Mesenchymal stem cell (in vitro differentiated cells and primary cell): ENCODE measurements around the gene IFNA5.

Experiments used
- DNase-seq: peaks from one replicate; pipeline ENCODE4 v3.0.0-alpha.2; 2013
- H2AFZ ChIP-seq: one replicate; pipeline ENCODE4 v1.6.1; 2013; ENCODE audit warnings: low read depth, mild to moderate bottlenecking, control low read depth, inconsistent platforms, low read length, moderate library complexity
- H2AK5ac ChIP-seq: 2 replicates; pipeline ENCODE4 v1.6.1; 2013; ENCODE audit warnings: low read length, moderate library complexity, mild to moderate bottlenecking, inconsistent platforms; ENCODE audit not compliant: severe bottlenecking
- H2BK120ac ChIP-seq: one replicate; pipeline ENCODE4 v1.6.1; 2013; ENCODE audit warnings: low read depth, mild to moderate bottlenecking, inconsistent platforms, low read length, moderate library complexity
- H2BK12ac ChIP-seq, 2 experiments: one replicate each; pipeline ENCODE4 v1.6.1; 2013; ENCODE audit warnings: inconsistent platforms in 2 of 2, low read length in 2 of 2, mild to moderate bottlenecking in 2 of 2, moderate library complexity in 2 of 2, control low read depth in 1 of 2
- H2BK15ac ChIP-seq: one replicate; pipeline ENCODE4 v1.6.1; 2013; ENCODE audit warnings: mild to moderate bottlenecking, low read depth, inconsistent platforms; ENCODE audit not compliant: poor library complexity, severe bottlenecking
- H2BK5ac ChIP-seq: 2 replicates; pipeline ENCODE4 v1.6.1; 2013; ENCODE audit warnings: low read depth, mild to moderate bottlenecking, low read length, control low read depth, inconsistent platforms; ENCODE audit not compliant: poor library complexity, severe bottlenecking
- H3K14ac ChIP-seq, 2 experiments: one replicate each; pipeline ENCODE4 v1.6.1; 2013; ENCODE audit warnings: inconsistent platforms in 2 of 2, low read length in 2 of 2, control low read depth in 1 of 2, mild to moderate bottlenecking in 1 of 2, moderate library complexity in 1 of 2
- H3K18ac ChIP-seq, 2 experiments: one replicate each; pipeline ENCODE4 v1.6.1; 2013; ENCODE audit warnings: inconsistent platforms in 2 of 2, low read length in 2 of 2, control low read depth in 1 of 2, low read depth in 1 of 2, mild to moderate bottlenecking in 1 of 2
- H3K23ac ChIP-seq, 2 experiments: one replicate each; pipeline ENCODE4 v1.6.1; 2013; ENCODE audit warnings: inconsistent platforms in 2 of 2, low read length in 2 of 2, mild to moderate bottlenecking in 2 of 2, moderate library complexity in 2 of 2, control low read depth in 1 of 2
- H3K27ac ChIP-seq: 2 replicates; pipeline ENCODE4 v1.5.1; 2013; ENCODE audit warnings: mild to moderate bottlenecking, moderate library complexity, low read length, control low read depth, inconsistent platforms; ENCODE audit not compliant: poor library complexity, severe bottlenecking
- H3K27me3 ChIP-seq, 2 experiments: 2 replicates each; pipeline versions ENCODE4 v1.6.1 to v1.7.0; 2013; ENCODE audit warnings: low read length in 2 of 2, mild to moderate bottlenecking in 2 of 2, moderate library complexity in 2 of 2, control low read depth in 1 of 2, inconsistent platforms in 1 of 2; ENCODE audit not compliant: control insufficient read depth in 1 of 2, insufficient read depth in 1 of 2
- H3K36me3 ChIP-seq, 2 experiments: 2 replicates each; pipeline versions ENCODE4 v1.6.1 to v1.7.0; 2013; ENCODE audit warnings: low read length in 2 of 2, control low read depth in 1 of 2, inconsistent platforms in 1 of 2, low read depth in 1 of 2, mild to moderate bottlenecking in 1 of 2; ENCODE audit not compliant: insufficient read depth in 2 of 2, control insufficient read depth in 1 of 2
- H3K4ac ChIP-seq, 2 experiments: one replicate each; pipeline ENCODE4 v1.6.1; 2013; ENCODE audit warnings: inconsistent platforms in 2 of 2, low read length in 2 of 2, mild to moderate bottlenecking in 2 of 2, moderate library complexity in 2 of 2, control low read depth in 1 of 2, low read depth in 1 of 2
- H3K4me1 ChIP-seq: 2 replicates; pipeline ENCODE4 v1.6.1; 2013; ENCODE audit warnings: low read depth, low read length, control low read depth; ENCODE audit not compliant: control insufficient read depth, insufficient read depth
- H3K4me2 ChIP-seq: 2 replicates; pipeline ENCODE4 v1.6.1; 2013; ENCODE audit warnings: low read length, mild to moderate bottlenecking, inconsistent platforms; ENCODE audit not compliant: poor library complexity, severe bottlenecking
- H3K4me3 ChIP-seq, 2 experiments: 2 replicates each; pipeline versions ENCODE4 v1.5.1 to v1.7.0; 2013; ENCODE audit warnings: low read length in 2 of 2, mild to moderate bottlenecking in 2 of 2, control low read depth in 1 of 2, low read depth in 1 of 2; ENCODE audit not compliant: insufficient read depth in 1 of 2
- H3K79me1 ChIP-seq: replicated peaks from 2 replicates; pipeline ENCODE4 v1.6.1; 2013; ENCODE audit warnings: mild to moderate bottlenecking, control low read depth, low read length, inconsistent platforms; ENCODE audit not compliant: poor library complexity, severe bottlenecking
- H3K9ac ChIP-seq: 2 replicates; pipeline ENCODE4 v1.7.0; 2013; ENCODE audit warnings: mild to moderate bottlenecking, low read length, moderate library complexity
- H3K9me3 ChIP-seq: 2 replicates; pipeline ENCODE4 v1.7.0; 2013; ENCODE audit warnings: mild to moderate bottlenecking, low read length; ENCODE audit not compliant: control insufficient read depth
- H4K8ac ChIP-seq: one replicate; pipeline ENCODE4 v1.6.1; 2013; ENCODE audit warnings: inconsistent platforms, mild to moderate bottlenecking, low read length, moderate library complexity
- H4K91ac ChIP-seq: one replicate; pipeline ENCODE4 v1.6.1; 2013; ENCODE audit warnings: mild to moderate bottlenecking, low read length, inconsistent platforms
- WGBS: methylation state at CpG from one replicate; pipeline ENCODE4 v1.1.7; 2013; ENCODE audit warnings: mixed read lengths; 5-methylcytosine and 5-hydroxymethylcytosine counted together

The IFNA5 gene

DNA sequence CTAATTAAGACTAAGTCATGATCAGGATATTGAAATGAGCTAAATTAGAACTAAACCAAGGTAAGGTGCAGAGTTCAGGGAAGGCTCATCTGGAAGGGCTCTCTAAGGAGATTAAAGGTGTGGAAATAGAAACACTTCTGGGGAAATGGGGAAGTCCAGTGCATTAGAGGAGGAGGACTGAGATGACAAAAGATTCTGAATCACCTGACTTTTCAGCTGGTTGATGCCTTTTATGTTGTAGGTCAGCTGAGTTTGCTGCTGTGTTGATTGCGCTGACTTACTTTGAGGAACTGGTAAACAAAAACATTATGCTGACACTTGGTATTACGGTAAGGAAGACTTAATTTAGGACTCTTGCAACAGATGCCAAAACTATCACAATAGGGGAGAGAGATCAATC lies 23.8 kb downstream of the IFNA5 start:
- H2AK5ac ChIP-seq, result no peak overlapping the region
- no peak overlapping the region for H3K9ac ChIP-seq
- no peak overlapping the region for H3K4me2 ChIP-seq
- H4K8ac ChIP-seq, result no peak overlapping the region
- H3K27me3 ChIP-seq, result peaks cover 4 to 24% of the 10 kb centered on the region in 2 experiments
- H2BK12ac ChIP-seq, result no peak overlapping the region
- no peak overlapping the region for H3K4ac ChIP-seq
- no peak overlapping the region for H2BK120ac ChIP-seq
- no peak overlapping the region for H4K91ac ChIP-seq
- H3K4me1 ChIP-seq, result no peaks in the 10 kb centered on the region
- 100% methylated on average over 1 of the region's 2 CpGs for WGBS
- no peak overlapping the region for H2AFZ ChIP-seq
- H2BK15ac ChIP-seq, result no peak overlapping the region
- H3K27ac ChIP-seq, result no peak overlapping the region
- H3K23ac ChIP-seq, result no peak overlapping the region
- H3K14ac ChIP-seq, result no peak overlapping the region
- no peak overlapping the region for H3K18ac ChIP-seq
- H3K36me3 ChIP-seq, result no peaks in the 10 kb centered on the region
- H2BK5ac ChIP-seq, result no peak overlapping the region
- no peak for DNase-seq
- H3K9me3 ChIP-seq, result peaks cover under 1% of the 10 kb centered on the region
- no peaks in the 10 kb centered on the region for H3K79me1 ChIP-seq
- no peak overlapping the region for H3K4me3 ChIP-seq

- no peak overlapping the region for H2AK5ac ChIP-seq
- H2BK5ac ChIP-seq, result no peak overlapping the region
- H3K27me3 ChIP-seq, result peaks cover 36 to 57% of the 10 kb centered on the region in 2 experiments
These were observed 36.8 kb downstream of the IFNA5 start for GRCh38 chr9:21268347-21268657.

DNA sequence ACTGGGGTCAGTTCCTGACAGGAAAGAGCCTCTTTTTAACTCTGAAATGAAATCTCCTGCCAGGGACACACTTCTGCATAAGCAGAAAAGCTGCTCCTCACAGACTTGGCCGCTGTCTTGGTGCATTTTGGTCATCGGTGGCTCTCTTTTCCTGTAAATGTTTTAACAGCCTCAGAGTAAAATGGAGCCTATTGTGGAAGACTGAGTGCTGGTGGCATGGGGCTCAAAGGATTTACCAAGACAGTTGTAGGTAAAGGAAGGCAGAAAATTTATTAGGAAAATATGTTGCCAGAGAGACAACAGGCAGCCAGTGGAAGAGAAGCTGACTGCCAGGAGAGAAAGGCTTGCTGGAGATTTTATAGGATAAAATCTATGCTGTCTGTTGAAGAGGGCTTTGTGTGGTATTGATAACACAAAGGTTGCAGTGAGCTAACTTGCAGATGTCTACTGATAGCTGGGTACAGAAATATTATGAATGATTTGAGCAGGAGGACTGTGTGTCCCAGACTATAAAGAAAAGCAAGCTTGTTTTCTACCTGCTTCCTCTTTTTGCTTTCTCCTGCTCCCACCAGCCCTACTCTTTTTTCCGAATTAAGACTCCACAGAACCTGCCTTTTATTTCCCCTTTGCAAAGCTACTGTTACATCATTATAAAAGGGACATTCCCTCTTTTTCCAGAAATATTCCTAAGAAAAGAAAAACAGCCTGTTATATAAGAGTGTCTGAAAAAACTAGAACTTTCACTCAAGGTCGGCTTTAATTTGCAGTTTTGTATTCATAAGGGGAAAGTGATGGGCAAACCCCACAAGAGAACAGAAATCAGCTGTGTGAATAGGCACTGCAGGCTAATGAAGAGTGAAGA lies 37.4 kb downstream of the IFNA5 start:
- Histone ChIP-seq H4K91ac (no peak overlapping the region), H3K4me2 (no peak overlapping the region), H3K4me1 (no peaks in the 10 kb centered on the region), H2BK15ac (no peak overlapping the region), H2BK5ac (no peak overlapping the region), H3K4me3 (no peak overlapping the region), H3K9me3 (peaks cover 2% of the 10 kb centered on the region), H4K8ac (no peak overlapping the region), H3K27me3 (peaks cover 37 to 57% of the 10 kb centered on the region in 2 experiments), H3K4ac (no peak overlapping the region), H3K9ac (no peak overlapping the region), H2AFZ (no peak overlapping the region), H2AK5ac (no peak overlapping the region), H3K27ac (no peak overlapping the region), H3K14ac (no peak overlapping the region), H2BK12ac (no peak overlapping the region), H3K18ac (no peak overlapping the region), H3K79me1 (no peaks in the 10 kb centered on the region), H2BK120ac (no peak overlapping the region), H3K23ac (no peak overlapping the region), H3K36me3 (no peaks in the 10 kb centered on the region)
- no peak for DNase-seq
- 72% methylated on average over 4 of the region's 4 CpGs for WGBS

More at GRCh38 chr9:21268347-21268657, 36.8 kb downstream of the IFNA5 start:
- Histone ChIP-seq H3K9ac (no peak overlapping the region), H3K36me3 (no peaks in the 10 kb centered on the region), H3K23ac (no peak overlapping the region), H3K14ac (no peak overlapping the region), H3K4me2 (no peak overlapping the region), H2BK12ac (no peak overlapping the region), H3K27ac (no peak overlapping the region), H2BK120ac (no peak overlapping the region), H3K4me1 (no peaks in the 10 kb centered on the region), H2BK15ac (no peak overlapping the region), H3K9me3 (peaks cover 2% of the 10 kb centered on the region), H3K4ac (no peak overlapping the region), H3K4me3 (no peak overlapping the region), H3K79me1 (no peaks in the 10 kb centered on the region), H4K91ac (no peak overlapping the region), H4K8ac (no peak overlapping the region), H3K18ac (no peak overlapping the region), H2AFZ (no peak overlapping the region)
- DNase-seq, result no peak
- WGBS, result 46% methylated on average over 2 of the region's 2 CpGs

GRCh38 chr9:21266733-21267484 lies 38.2 kb downstream of the IFNA5 start:
- no peak overlapping the region for H2BK15ac ChIP-seq
- H2AK5ac ChIP-seq, result no peak overlapping the region
- no peak overlapping the region for H4K91ac ChIP-seq
- H3K4me1 ChIP-seq, result no peaks in the 10 kb centered on the region
- no peak overlapping the region for H4K8ac ChIP-seq
- H3K18ac ChIP-seq, result no peak overlapping the region
- no peak for DNase-seq
- H3K9me3 ChIP-seq, result peaks cover 2% of the 10 kb centered on the region
- H3K4me2 ChIP-seq, result no peak overlapping the region
- 17% methylated on average over 3 of the region's 3 CpGs for WGBS
- H2BK12ac ChIP-seq, result no peak overlapping the region
- no peak overlapping the region for H2AFZ ChIP-seq
- H3K36me3 ChIP-seq, result no peaks in the 10 kb centered on the region
- H3K4ac ChIP-seq, result no peak overlapping the region
- H3K14ac ChIP-seq, result no peak overlapping the region
- no peak overlapping the region for H2BK5ac ChIP-seq
- no peaks in the 10 kb centered on the region for H3K79me1 ChIP-seq
- no peak overlapping the region for H3K23ac ChIP-seq
- no peak overlapping the region for H2BK120ac ChIP-seq
- peaks cover 40 to 57% of the 10 kb centered on the region in 2 experiments for H3K27me3 ChIP-seq
- no peak overlapping the region for H3K9ac ChIP-seq
- no peak overlapping the region for H3K4me3 ChIP-seq
- no peak overlapping the region for H3K27ac ChIP-seq
